ENCODE data around the gene BMP2.

BMP2 gene

GRCh38 chr20:6768228-6769140 lies 998 bp downstream of the BMP2 start:
- peak; percentile 58 for DNase-seq (ENCODE audit: low read depth, low spot score)

GRCh38 chr20:6769903-6770785 lies 2.7 kb downstream of the BMP2 start:
- peak; percentile 67 for DNase-seq (ENCODE audit: low read depth, low spot score)

GRCh38 chr20:6770786-6771100 lies 3.3 kb downstream of the BMP2 start:
- DNase-seq (ENCODE audit: low read depth, low spot score), result no peak

GRCh38 chr20:6780433-6781190 lies 13.1 kb downstream of the BMP2 start:
- no peak for DNase-seq (ENCODE audit: low read depth, low spot score)

GRCh38 chr20:6783752-6784151 lies 16.3 kb downstream of the BMP2 start:
- DNase-seq (ENCODE audit: low read depth, low spot score), result peak; percentile 29

- no peak for DNase-seq (ENCODE audit: low read depth, low spot score)
Observed at GRCh38 chr20:6784210-6784631, 16.7 kb downstream of the BMP2 start.

GRCh38 chr20:6784767-6785166 lies 17.3 kb downstream of the BMP2 start:
- DNase-seq (ENCODE audit: low read depth, low spot score), result no peak

- no peak for DNase-seq (ENCODE audit: low read depth, low spot score)
Observed at GRCh38 chr20:6786548-6786947, 19.1 kb downstream of the BMP2 start.

- no peak for DNase-seq (ENCODE audit: low read depth, low spot score)
Observed at GRCh38 chr20:6792789-6793188, 25.3 kb downstream of the BMP2 start.

- DNase-seq (ENCODE audit: low read depth, low spot score), result no peak
Observed at GRCh38 chr20:6802227-6802626, 34.7 kb downstream of the BMP2 start.

GRCh38 chr20:6806275-6806674 lies 38.8 kb downstream of the BMP2 start:
- no peak for DNase-seq (ENCODE audit: low read depth, low spot score)

- no peak for DNase-seq (ENCODE audit: low read depth, low spot score)
Observed at GRCh38 chr20:6811262-6812035, 44.0 kb downstream of the BMP2 start.

GRCh38 chr20:6812530-6812929 lies 45.0 kb downstream of the BMP2 start:
- no peak for DNase-seq (ENCODE audit: low read depth, low spot score)

- no peak for DNase-seq (ENCODE audit: low read depth, low spot score)
Observed at GRCh38 chr20:6814945-6815344, 47.5 kb downstream of the BMP2 start.

GRCh38 chr20:6818033-6818808 lies 50.7 kb downstream of the BMP2 start:
- DNase-seq (ENCODE audit: low read depth, low spot score), result peak; percentile 28

- no peak for DNase-seq (ENCODE audit: low read depth, low spot score)
Observed at GRCh38 chr20:6819599-6819998, 52.1 kb downstream of the BMP2 start.

GRCh38 chr20:6824401-6824800 lies 56.9 kb downstream of the BMP2 start:
- no peak for DNase-seq (ENCODE audit: low read depth, low spot score)

GRCh38 chr20:6827472-6827871 lies 60.0 kb downstream of the BMP2 start:
- no peak for DNase-seq (ENCODE audit: low read depth, low spot score)

- peak; percentile 74 for DNase-seq (ENCODE audit: low read depth, low spot score)
Observed at GRCh38 chr20:6828794-6829423, 61.4 kb downstream of the BMP2 start.
